NT2/D1 (cell line): Measurements from ENCODE around the gene PLEKHG5.

Source experiments
- SUZ12 ChIP-seq: IDR thresholded peaks from 2 replicates; pipeline ENCODE4 v1.6.1; 2011; ENCODE audit not compliant: insufficient read length, insufficient read depth; ENCODE audit errors: extremely low read depth
- YY1 ChIP-seq: IDR thresholded peaks from 2 replicates; pipeline ENCODE4 v1.6.1; 2011; ENCODE audit not compliant: insufficient read length, insufficient read depth
- ZNF274 ChIP-seq: IDR thresholded peaks from 2 replicates; pipeline ENCODE4 v1.6.1; 2011; ENCODE audit warnings: mild to moderate bottlenecking, low read depth, low read length

GRCh38 chr1:6504887-6505286 is 13.4 kb upstream of the PLEKHG5 start:
- TF ChIP-seq ZNF274 = no peak
- TF ChIP-seq SUZ12 = no peak
- no peak for TF ChIP-seq YY1
